Spinal cord (tissue), 10 donors: ENCODE results near the gene TRAPPC3L. TPM values are rescaled to one million over a fixed set of nuclear protein-coding genes. Genes with fewer than 3 reads are reported as not detected.
A peak's percentile ranks its signal among the peaks of the same experiment; 100 is the strongest.

Source experiments
- DNase-seq, 6 donors: peaks; one replicate each; pipeline versions ENCODE4 v3.0.0 to v3.0.0-alpha.2; 2013 to 2015; ENCODE audit warnings: low spot score in 6 of 6, low read depth in 4 of 6
- H3K27ac ChIP-seq: one replicate; pipeline ENCODE4 v1.5.1; 2013; ENCODE audit warnings: low read depth, low read length, control low read depth
- H3K27me3 ChIP-seq: one replicate; pipeline ENCODE4 v1.6.1; 2013; ENCODE audit warnings: low read length; ENCODE audit not compliant: control insufficient read depth, insufficient read depth
- H3K36me3 ChIP-seq: one replicate; pipeline ENCODE4 v1.6.1; 2013; ENCODE audit warnings: low read length; ENCODE audit not compliant: control insufficient read depth, insufficient read depth
- H3K4me1 ChIP-seq: one replicate; pipeline ENCODE4 v1.6.1; 2013; ENCODE audit warnings: low read length; ENCODE audit not compliant: control insufficient read depth, insufficient read depth
- H3K4me3 ChIP-seq: one replicate; pipeline ENCODE4 v1.5.1; 2013; ENCODE audit warnings: low read depth, low read length, control low read depth
- H3K9me3 ChIP-seq: one replicate; pipeline ENCODE4 v1.6.1; 2013; ENCODE audit warnings: low read length; ENCODE audit not compliant: control insufficient read depth, insufficient read depth
- WGBS: methylation state at CpG from one replicate; pipeline ENCODE4 v1.1.5; 2013; ENCODE audit warnings: missing lambda C conversion rate; ENCODE audit not compliant: insufficient coverage; 5-methylcytosine and 5-hydroxymethylcytosine counted together
- polyA plus RNA-seq, 2 donors: library from polyadenylated mRNA; unstranded; fragments of 120-200 nt; gene quantifications; one replicate each; pipeline ENCODE4 v1.2.1, GENCODE V29; 2013; ENCODE audit not compliant: insufficient read length in 2 of 2
- total RNA-seq, 2 donors: library from RNA; depleted of rRNA in 1 of 2; stranded (reverse); fragments of 120-200 nt in 1 of 2; fragments of >200 nt in 1 of 2; gene quantifications; one replicate each; pipeline versions ENCODE4 v1.2.3 to v1.2.4, GENCODE V29; 2013 to 2014
- donor health status: healthy.

The TRAPPC3L gene
- total and polyA plus RNA-seq, 4 donors: 0.33 to 16.1 (median 0.46) TPM

DNA sequence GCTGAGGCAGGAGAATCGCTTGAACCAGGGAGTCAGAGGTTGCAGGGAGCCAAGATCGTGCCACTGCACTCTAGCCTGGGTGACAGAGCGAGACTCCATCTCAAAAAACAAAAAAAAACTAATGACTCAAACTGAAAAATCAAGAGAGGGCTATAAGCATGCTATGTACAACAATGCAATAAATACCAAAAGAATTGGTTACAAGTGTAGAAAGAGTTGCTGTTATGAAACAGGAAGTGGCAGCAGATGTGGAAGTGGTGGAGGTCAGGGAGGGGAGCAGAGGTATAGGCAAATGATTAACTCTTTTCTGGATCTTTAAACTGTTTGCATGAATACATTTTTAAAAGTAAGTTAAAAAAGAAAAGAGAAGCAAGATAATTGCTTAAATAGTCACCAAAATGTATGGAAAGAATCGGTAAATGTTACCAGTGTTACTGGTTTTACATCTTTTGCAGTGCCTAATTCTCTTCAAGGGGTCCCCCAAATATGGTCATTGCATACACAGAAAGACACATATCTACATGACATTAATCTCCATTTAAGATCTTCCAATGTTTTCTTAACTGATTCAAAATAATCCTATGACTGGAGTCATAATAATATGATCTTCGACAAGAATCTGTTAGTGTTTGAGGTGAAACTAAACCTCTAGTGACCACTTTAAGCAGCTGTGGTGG is 69.3 kb downstream of the TRAPPC3L start:
- Histone ChIP-seq H3K4me3 (no peak overlapping the region), H3K9me3 (no peaks in the 10 kb centered on the region), H3K27ac (no peak overlapping the region), H3K27me3 (no peaks in the 10 kb centered on the region), H3K36me3 (no peaks in the 10 kb centered on the region), H3K4me1 (no peaks in the 10 kb centered on the region)
- WGBS: 92% methylated on average over 2 of the region's 5 CpGs
- no peak for DNase-seq

DNA sequence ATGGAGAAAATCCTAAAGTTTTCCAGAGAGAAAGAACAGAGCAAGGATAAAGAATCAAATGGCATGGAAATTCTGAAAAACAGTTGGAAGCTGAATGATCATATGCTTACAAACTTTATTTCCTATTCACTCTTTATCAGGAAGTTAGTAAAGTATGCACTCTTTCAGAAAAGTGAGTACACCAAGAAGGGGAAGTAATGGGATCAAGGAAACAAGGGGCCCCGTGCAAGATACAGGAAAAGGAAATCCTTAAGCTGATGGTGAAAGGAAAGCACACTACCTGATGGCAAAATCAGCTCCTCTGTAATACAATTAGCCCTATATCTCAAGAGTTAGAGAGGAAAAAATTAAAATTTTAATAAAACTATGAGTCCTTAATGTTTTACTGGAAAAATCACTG is 70.3 kb downstream of the TRAPPC3L start:
- Histone ChIP-seq H3K36me3 (no peaks in the 10 kb centered on the region), H3K9me3 (no peaks in the 10 kb centered on the region), H3K27me3 (no peaks in the 10 kb centered on the region), H3K4me3 (no peak overlapping the region), H3K27ac (no peak overlapping the region), H3K4me1 (no peaks in the 10 kb centered on the region)
- no CpG with 5 or more reads among the region's 1 CpG for WGBS
- no peak for DNase-seq

DNA sequence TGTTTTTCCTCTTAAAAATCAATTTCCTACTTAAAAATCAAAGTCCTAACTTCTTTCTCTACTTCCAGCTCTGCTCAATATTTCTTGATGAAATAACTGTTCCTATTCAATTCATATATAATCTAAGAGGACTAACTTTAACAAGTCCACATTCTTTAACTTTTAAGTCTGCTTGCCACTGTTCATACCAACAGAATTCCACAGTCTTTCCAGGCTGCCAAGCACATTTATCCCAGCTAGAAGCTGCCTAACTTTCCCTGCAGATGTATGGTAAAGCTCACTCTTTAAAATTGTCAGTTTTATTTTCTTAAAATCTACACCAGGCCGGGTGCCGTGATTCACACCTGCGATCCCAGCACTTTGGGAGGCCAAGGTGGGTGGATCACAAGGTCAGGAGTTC is 72.8 kb downstream of the TRAPPC3L start:
- DNase-seq: no peak
- H3K9me3 ChIP-seq: no peaks in the 10 kb centered on the region
- WGBS: no CpG with 5 or more reads among the region's 3 CpGs
- H3K4me1 ChIP-seq: no peaks in the 10 kb centered on the region
- H3K27me3 ChIP-seq: no peaks in the 10 kb centered on the region
- no peak overlapping the region for H3K4me3 ChIP-seq
- H3K36me3 ChIP-seq: no peaks in the 10 kb centered on the region
- no peak overlapping the region for H3K27ac ChIP-seq

DNA sequence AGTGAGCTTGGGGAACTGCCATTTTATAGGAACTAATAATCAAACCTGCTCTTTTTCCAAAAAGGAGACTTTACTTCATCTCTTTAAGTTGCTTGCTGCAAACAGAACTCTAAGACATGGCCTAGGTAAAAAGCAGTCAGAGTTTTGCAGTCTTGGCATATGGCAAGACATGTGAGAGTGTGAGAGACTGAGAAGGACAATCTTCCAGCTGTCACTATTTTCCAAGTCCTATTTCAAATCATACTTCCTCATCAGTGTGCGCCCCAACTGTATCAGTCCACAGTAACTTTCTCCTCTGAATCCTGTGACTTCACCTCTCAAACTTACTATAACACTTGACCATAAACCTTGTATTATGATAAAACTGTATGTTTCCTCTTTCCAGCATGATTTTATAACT is 74.0 kb downstream of the TRAPPC3L start:
- no peaks in the 10 kb centered on the region for H3K4me1 ChIP-seq
- no peaks in the 10 kb centered on the region for H3K36me3 ChIP-seq
- no peak overlapping the region for H3K27ac ChIP-seq
- no peaks in the 10 kb centered on the region for H3K27me3 ChIP-seq
- H3K9me3 ChIP-seq: no peaks in the 10 kb centered on the region
- no peak for DNase-seq
- H3K4me3 ChIP-seq: no peak overlapping the region
- no CpG with 5 or more reads among the region's 1 CpG for WGBS

DNA sequence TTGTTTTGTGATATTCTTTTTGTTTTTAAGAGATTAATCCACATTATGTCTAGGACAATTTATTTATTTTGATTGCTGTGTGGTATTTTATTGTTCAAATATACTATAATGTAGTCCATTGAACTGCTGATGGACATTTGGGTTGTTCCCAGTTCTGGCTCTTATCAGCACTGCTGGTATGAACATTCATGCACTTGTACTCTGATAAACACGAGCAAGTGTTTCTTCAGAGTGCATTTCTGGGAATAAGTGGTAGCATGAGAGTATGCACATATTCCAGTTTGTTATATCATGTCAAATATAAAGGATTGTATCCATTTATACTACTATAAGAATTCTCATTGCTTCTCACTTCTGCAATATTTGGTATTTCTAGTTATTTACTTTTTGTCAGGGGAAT is 77.2 kb downstream of the TRAPPC3L start:
- Histone ChIP-seq H3K27me3 (peaks cover 14% of the 10 kb centered on the region), H3K27ac (no peak overlapping the region), H3K36me3 (no peaks in the 10 kb centered on the region), H3K4me3 (no peak overlapping the region), H3K9me3 (no peaks in the 10 kb centered on the region), H3K4me1 (no peaks in the 10 kb centered on the region)
- no CpG with 5 or more reads among the region's 1 CpG for WGBS
- DNase-seq: no peak

DNA sequence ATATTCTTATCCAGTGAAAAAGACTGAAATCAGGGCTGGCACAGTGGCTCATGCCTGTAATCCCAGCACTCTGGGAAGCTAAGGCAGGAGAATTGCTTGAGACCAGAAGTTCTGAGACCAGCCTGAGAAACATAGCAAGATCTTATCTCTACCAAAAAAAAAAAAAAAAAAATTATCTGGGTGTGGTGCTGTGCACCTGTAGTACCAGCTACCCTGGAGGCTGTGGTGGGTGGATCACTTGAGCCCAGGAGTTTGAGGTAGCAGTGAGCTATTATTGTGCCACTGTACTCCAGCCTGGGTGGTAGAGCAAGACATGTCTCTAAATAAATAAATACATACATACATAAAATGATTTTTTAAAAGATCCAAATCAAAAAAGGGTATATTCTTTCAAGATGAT is 78.0 kb downstream of the TRAPPC3L start:
- peaks cover under 1% of the 10 kb centered on the region for H3K4me1 ChIP-seq
- H3K9me3 ChIP-seq: no peaks in the 10 kb centered on the region
- no peak overlapping the region for H3K4me3 ChIP-seq
- peaks cover 20% of the 10 kb centered on the region for H3K27me3 ChIP-seq
- no peak for DNase-seq
- H3K36me3 ChIP-seq: no peaks in the 10 kb centered on the region
- H3K27ac ChIP-seq: no peak overlapping the region

DNA sequence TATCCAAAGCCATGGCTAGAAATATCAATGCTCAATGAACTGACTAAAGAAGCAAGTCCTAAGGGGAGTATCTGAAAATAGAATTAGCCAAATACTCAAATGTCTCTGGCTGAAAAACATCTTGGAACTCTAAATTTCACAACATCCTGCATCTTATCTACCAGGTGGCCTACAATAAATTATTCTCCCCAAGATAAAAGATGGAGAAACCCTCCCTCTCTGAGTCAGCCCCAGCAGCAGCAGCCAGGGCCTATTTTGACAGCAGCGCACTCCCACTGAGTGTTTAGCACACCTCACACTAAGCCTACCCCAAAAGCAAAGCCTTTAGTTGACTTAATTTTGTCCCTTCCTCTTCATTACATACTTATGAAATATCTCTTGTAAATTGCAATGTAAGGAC is 78.4 kb downstream of the TRAPPC3L start:
- no peak for DNase-seq
- Histone ChIP-seq H3K4me3 (no peak overlapping the region), H3K4me1 (peaks cover 4% of the 10 kb centered on the region), H3K36me3 (no peaks in the 10 kb centered on the region), H3K27me3 (peaks cover 23% of the 10 kb centered on the region), H3K27ac (no peak overlapping the region), H3K9me3 (no peaks in the 10 kb centered on the region)
- WGBS: no CpG with 5 or more reads among the region's 1 CpG

DNA sequence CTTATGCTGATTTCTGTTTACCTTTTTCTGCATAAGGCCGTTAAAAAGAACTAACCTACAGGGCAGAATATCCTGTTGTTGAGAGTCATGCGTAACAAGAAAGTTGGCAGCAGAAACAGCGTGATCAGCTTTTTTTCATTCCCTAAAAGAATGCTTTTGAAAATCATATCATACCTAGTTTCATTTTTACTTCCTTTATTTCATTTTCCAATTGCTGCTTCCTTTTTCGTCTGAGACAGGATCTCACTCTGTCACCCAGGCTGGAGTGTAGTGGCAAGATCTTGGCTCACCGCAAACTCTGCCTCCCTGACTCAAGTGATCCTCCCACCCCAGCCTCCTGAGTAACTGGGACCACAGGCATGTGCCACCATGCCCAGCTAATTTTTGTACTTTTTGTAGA is 80.2 kb downstream of the TRAPPC3L start:
- H3K36me3 ChIP-seq: no peaks in the 10 kb centered on the region
- peaks cover 27% of the 10 kb centered on the region for H3K27me3 ChIP-seq
- no peak overlapping the region for H3K27ac ChIP-seq
- no peak overlapping the region for H3K4me3 ChIP-seq
- H3K9me3 ChIP-seq: no peaks in the 10 kb centered on the region
- WGBS: 89% methylated on average over 4 of the region's 5 CpGs
- peaks cover 10% of the 10 kb centered on the region for H3K4me1 ChIP-seq
- no peak for DNase-seq

DNA sequence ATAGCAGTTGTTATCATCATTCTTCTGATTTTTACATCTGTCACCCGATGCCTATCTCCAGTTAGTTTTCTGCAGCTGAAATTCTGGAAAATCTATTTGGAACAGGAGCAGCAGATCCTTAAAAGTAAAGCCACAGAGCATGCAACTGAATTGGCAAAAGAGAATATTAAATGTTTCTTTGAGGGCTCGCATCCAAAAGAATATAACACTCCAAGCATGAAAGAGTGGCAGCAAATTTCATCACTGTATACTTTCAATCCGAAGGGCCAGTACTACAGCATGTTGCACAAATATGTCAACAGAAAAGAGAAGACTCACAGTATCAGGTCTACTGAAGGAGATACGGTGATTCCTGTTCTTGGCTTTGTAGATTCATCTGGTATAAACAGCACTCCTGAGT is 82.2 kb downstream of the TRAPPC3L start:
- Histone ChIP-seq H3K4me3 (no peak overlapping the region), H3K4me1 (peaks cover 10% of the 10 kb centered on the region), H3K27ac (no peak overlapping the region), H3K27me3 (peaks cover 29% of the 10 kb centered on the region), H3K9me3 (no peaks in the 10 kb centered on the region), H3K36me3 (no peaks in the 10 kb centered on the region)
- no peak for DNase-seq
- 87% methylated on average over 3 of the region's 4 CpGs for WGBS

DNA sequence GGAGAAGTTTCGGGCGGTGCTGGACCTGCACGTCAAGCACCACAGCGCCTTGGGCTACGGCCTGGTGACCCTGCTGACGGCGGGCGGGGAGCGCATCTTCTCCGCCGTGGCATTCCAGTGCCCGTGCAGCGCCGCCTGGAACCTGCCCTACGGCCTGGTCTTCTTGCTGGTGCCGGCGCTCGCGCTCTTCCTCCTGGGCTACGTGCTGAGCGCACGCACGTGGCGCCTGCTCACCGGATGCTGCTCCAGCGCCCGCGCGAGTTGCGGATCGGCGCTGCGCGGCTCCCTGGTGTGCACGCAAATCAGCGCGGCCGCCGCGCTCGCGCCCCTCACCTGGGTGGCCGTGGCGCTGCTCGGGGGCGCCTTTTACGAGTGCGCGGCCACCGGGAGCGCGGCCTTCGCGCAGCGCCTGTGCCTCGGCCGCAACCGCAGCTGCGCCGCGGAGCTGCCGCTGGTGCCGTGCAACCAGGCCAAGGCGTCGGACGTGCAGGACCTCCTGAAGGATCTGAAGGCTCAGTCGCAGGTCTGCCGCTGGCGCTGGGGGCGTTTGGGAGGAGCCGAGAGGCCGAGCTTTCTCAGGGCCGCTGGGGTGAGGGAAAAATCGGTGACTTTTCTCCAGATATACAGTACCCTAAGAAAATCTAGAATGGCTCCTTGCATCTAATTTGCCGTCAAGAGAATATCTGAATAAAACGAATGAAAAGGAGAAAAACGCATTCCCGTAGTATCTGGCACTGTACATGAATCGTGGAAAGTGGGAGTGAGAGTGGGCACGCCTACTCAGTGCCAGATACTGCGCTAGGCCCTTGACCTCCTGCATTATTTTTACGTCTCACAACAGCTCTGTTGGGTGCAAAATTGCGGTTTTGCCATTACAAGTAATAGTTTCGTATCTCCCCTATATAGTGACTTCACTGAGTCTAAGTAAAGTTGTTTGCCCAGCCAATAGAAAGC is 83.3 kb downstream of the TRAPPC3L start:
- Histone ChIP-seq H3K36me3 (no peaks in the 10 kb centered on the region), H3K27ac (no peak overlapping the region), H3K4me3 (peak overlapping the region; percentile 36), H3K27me3 (peaks cover 29% of the 10 kb centered on the region), H3K4me1 (peaks cover 10% of the 10 kb centered on the region), H3K9me3 (no peaks in the 10 kb centered on the region)
- peak; percentile 22 to 88 (median 46) for DNase-seq
- WGBS: 5% methylated on average over 72 of the region's 84 CpGs
